HS-5 (cell line): ENCODE data around the gene CALR.
"Not testable (repeated sequence)": the region's sequence is repeated elsewhere in the genome, so short reads cannot be mapped to it uniquely, and the experiment has no call there.

Source experiments
- DNase-seq: peaks from one replicate; pipeline ENCODE4 v3.0.0-alpha.2; 2012; ENCODE audit warnings: low read depth

CALR gene

DNA sequence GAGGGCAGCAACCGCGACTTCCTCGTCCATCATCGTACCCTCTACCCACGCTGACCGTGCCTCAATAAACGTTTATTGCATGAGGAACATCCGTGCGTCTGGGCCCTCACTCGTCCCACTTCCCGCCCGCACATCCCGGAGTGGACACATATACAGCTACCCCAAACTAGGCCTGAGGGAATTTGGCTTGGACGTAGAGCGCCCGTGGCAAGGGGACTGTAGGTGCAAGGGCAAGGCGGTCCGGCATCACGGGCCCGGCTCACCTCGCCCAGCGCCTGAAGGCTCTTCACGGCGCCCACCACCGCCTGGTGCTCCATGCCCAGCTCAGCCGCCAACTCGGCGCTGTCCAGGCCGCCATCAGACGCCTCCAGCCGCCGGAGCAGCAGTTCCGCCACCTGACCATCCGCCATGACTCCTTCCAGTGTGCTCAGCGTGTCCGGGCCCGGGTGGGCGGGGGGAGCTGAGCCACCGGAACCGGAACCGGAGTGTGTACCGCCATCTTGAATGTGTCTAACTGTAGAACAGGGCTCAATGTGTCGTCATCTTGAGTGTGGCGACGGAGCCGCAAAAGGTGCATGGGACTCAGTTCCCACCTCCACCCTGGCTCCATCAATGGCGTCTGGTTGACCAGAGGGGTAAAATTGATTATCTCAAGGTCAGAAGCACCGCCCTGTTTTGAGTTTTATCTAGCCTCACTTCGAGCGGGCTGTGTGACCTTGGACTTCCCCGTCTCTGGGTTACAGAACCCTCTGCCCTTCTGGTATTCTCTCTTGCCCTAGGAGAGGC lies 4.9 kb upstream of the CALR start, which contains the start of gene FARSA:
Gene FARSA, minus strand, starts transcription at position 425 of the 786 bp plus-strand sequence. Its CDS starts 15 bp downstream, at position 410.
- DNase-seq, result peak; percentile 74

DNA sequence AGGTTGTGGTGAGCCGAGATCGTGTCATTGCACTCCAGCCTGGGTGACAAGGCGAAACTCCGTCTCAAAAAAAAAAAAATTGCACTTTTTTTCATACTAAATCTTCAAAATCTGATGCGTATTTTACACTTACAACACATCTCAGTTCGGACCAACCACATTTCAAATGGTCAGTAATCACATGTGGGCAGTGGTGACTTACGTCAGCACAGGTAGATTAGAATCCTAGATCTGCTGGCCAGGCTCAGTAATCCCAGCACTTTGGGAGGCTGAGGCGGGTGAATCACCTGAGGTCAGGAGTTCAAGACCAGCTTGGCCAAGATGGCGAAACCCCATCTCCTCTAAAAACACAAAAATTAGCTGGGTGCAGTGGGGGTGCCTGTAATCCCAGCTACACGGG lies 3.3 kb upstream of the CALR start:
- DNase-seq, result no peak

DNA sequence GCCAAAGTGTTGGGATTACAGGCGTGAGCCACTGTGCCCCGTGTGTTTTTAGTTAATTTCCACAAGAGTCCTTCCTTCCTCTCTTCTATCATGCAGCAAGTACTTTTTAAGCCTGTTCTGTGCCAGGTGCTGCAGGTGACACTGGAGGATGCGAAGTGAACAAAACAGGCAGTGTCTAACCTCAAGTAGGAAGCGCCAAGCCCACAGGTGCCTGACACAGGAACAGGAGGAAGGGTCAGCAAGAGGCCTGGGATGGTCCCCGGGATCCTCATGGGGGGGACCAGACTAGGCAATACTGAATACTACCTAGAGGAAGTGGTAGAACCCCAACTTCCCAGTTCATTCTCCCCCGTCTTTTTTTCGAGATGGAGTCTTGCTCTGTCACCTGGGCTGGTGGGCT lies 1.8 kb upstream of the CALR start:
- DNase-seq, result no peak

DNA sequence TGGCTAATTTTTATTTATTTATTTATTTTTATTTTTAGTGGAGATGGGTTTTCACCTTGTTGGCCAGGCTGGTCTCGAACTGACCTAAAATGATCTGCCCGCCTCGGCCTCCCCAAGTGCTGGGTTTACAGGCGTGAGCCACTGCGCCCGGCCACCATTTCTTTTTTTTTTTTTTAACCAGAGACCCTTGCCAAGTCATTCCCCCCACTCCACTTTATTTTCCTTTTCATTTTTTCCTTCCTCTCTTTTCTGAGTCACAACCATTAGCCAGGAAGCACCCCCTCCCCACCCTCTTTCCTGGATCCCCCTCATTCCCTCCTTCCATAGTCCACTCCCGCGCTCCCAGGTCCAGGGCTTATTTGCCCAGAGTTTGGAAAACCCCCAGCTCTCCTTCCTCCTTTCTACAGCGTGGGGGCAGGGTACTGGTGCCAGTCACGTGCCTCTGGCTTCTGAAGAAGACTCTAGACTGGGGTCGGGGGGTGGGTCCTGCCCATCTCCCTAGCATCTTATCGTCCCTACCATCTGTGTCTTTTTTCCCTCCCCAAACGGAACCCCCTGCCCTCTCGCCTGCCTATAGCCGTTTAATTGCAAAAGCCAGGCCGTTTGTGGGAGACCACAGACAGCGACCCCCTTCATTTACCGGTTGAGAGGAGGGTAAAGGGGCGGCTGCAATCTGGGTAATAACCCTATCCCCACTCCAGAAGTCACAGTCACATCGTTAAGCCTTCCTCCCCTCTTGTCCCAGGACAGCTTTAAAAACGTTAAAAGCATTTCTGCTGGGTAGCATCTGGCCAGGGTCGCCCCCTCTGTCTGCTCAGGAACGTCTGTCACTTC lies 1.1 kb upstream of the CALR start:
- DNase-seq, result no peak

DNA sequence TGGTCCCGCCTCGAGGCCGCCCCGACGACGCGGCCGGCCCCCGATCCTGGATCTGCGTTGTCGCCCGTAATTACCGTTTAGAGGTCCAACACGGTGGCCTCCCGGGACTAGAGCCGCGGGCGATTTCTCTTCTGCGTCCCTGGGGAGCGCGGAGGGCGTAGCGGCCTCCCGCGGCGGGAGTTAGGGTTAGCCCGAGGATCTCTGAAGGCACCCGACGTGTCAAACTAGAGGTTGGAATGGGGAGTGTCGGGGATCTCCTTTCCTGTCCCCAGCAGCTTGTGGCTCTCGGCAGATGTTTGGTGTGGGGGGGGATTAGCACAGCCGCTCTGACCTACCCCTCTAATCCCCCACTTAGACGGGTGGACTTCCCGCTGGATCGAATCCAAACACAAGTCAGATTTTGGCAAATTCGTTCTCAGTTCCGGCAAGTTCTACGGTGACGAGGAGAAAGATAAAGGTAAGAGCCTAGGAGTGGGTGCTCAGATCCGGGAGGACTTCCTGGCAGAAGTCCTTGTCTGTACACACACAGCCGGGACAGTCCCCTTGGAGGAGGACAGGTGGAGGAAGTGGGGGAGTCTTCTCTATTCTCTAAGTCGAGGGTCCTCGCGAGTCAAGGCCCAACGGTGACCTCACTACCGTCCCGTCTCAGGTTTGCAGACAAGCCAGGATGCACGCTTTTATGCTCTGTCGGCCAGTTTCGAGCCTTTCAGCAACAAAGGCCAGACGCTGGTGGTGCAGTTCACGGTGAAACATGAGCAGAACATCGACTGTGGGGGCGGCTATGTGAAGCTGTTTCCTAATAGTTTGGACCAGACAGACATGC lies 581 bp downstream of the CALR start:
- DNase-seq, result no peak

DNA sequence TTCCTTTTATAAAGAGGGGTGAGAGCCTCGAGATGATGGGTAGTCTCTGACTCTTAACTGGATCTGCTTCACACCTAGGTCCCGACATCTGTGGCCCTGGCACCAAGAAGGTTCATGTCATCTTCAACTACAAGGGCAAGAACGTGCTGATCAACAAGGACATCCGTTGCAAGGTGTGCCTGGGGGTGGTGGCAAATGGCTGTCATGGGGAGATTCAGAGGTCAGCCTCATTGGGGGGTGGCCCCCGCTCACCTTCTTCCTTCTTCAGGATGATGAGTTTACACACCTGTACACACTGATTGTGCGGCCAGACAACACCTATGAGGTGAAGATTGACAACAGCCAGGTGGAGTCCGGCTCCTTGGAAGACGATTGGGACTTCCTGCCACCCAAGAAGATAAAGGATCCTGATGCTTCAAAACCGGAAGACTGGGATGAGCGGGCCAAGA lies 1.6 kb downstream of the CALR start:
- no peak for DNase-seq

DNA sequence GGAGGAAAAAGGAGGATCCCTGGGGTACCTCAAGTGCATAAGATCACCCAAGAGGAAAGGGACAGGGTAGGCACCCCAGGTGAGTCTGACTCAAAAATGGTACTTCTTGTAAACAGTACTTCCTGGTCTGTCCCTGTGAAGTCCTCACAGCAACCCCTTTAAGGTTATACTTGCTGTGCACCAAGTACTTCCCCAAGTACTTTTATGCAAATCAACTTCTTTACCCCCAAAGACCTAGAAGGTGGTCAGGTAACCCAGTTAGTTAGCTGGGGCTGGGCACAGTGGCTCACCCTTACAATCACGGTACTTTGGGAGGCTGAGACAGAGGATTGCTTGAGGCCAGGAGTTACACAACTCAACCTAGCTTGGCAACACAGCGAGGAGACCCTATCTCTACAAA lies 2.5 kb downstream of the CALR start:
- DNase-seq, result no peak

DNA sequence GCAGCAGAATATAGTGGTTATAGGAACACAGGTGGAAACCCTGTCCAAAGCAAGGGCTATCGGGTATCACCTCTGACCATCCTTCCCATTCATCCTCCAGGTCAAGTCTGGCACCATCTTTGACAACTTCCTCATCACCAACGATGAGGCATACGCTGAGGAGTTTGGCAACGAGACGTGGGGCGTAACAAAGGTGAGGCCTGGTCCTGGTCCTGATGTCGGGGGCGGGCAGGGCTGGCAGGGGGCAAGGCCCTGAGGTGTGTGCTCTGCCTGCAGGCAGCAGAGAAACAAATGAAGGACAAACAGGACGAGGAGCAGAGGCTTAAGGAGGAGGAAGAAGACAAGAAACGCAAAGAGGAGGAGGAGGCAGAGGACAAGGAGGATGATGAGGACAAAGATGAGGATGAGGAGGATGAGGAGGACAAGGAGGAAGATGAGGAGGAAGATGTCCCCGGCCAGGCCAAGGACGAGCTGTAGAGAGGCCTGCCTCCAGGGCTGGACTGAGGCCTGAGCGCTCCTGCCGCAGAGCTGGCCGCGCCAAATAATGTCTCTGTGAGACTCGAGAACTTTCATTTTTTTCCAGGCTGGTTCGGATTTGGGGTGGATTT lies 5.1 kb downstream of the CALR start:
- no peak for DNase-seq

DNA sequence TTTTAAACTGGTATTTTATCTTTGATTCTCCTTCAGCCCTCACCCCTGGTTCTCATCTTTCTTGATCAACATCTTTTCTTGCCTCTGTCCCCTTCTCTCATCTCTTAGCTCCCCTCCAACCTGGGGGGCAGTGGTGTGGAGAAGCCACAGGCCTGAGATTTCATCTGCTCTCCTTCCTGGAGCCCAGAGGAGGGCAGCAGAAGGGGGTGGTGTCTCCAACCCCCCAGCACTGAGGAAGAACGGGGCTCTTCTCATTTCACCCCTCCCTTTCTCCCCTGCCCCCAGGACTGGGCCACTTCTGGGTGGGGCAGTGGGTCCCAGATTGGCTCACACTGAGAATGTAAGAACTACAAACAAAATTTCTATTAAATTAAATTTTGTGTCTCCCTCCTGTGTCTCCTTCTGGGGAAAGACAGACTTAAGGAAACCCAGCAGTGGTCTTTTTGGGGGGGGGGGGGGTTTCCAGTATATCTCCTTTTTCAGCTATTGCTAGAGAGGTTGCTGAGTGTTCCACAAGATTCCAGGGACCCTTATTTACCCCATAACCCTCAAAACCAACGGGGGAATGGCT lies 5.8 kb downstream of the CALR start:
- DNase-seq, result no peak

DNA sequence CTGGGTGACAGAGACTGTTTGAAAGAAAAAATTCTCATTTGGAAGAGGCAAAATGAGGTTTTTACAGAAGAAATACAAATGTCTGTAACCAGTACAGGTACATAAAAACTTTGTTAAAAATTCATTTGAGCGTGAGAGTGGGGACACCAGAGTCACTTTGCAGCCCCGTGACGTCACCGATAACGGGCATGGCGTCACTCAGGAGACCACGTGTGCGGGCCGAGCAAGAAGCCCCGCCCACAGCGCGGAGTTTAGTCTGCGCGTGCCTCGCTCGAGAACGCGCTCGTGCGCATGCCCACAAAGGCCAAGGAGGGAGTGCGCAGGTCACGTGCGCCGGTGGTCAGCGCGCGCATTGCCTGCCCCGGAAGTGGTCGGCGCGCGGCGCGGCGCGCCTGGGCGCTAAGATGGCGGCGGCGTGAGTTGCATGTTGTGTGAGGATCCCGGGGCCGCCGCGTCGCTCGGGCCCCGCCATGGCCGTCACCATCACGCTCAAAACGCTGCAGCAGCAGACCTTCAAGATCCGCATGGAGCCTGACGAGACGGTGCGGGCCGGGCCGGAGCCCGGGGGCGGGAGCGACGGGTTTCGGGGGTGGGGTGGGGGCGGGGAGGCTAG lies 7.2 kb downstream of the CALR start, which contains the start of gene RAD23A:
Gene RAD23A, plus strand, starts transcription at position 384 of the 613 bp plus-strand sequence. Its CDS starts 87 bp downstream, at position 471.
- DNase-seq, result peak; percentile 98

DNA sequence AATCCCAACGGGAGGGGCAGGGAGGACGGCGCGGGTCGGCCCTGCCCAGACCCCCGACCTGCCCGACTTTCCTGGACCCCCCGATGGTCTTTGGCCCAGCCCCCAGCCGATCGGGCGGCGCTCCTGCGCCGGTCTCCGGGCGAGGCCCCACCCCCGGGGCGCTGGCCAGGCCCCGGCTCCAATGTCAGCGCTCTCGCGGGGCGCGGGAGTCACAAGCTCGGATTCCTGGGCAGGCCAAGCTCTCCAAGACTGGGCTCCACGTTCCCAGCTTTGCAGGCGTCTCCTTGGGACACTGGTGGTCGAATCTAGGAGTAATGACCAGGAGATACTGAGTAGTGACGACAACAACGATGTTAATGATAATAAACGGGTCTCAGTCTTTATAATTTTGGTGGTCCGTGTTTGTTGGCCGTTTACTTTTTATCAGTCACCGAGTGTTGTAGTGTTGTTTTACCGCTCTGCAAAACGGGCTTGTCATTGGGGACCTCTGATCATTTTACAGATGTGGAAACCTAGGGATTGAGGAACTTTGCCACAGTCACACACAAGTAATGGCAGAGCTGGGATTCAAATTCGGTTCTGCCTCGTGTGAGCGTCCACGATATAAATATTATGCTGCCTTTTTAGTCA lies 7.8 kb downstream of the CALR start:
- DNase-seq, result no peak

DNA sequence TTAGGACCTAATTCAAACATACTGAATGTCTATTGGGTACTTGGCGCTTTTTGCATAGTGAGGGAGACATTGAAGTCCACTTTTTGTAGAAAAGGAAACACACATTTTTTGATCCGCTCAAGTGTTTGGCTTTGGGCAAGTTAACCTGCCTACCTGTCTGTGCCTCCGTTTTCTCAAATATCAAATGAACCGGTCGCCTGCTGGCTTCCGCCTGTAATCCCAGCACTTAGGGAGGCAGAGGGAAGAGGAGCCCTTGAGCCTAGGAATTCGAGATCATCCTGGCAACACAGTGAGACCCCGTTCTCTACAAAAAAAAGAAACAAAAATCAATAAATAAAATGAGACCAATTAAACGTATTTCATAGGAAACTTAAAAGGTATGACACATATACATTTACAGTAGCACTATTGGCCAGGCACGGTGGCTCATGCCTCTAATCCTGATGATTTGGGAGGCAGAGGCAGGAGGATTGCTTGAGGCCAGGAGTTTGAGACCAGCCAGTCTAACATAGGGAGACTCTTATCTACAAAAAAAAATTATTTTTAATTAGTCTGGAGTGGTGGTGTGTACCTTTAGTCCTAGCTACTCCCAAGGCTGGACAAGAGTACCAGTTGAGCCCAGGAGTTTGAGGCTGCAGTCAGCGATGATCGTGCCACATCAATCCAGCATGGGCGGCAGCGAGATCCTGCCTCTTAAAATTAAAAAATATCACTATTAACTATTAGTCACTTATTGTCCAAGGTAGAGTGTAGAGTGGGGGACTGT lies 8.5 kb downstream of the CALR start:
- DNase-seq, result no peak

DNA sequence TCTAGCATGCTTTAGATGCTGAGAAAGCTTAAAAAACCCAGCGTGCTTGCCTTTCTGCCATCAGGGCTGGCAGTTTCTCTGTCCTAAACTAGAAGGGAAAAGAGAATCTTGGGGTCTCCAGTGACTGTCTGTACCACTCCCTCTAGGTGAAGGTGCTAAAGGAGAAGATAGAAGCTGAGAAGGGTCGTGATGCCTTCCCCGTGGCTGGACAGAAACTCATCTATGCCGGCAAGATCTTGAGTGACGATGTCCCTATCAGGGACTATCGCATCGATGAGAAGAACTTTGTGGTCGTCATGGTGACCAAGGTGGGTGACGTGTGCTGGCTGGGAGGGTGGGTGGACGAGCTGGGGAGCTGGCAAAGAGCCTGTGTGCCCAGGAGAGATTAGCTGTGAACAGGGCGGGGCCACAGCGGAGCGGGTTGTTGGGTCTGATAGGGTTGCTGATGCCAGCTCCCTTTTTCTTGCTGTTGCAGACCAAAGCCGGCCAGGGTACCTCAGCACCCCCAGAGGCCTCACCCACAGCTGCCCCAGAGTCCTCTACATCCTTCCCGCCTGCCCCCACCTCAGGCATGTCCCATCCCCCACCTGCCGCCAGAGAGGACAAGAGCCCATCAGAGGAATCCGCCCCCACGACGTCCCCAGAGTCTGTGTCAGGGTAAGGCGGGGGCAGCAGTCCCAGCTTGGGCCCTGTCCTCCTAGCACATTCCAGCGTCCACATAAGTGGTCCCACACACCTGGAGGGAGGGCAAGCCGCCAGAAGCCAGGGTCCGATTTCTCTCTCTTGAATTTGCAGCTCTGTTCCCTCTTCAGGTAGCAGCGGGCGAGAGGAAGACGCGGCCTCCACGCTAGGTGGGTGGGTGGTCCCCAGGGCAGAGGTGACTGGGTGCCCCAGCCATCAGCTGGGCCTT lies 9.5 kb downstream of the CALR start:
- no peak for DNase-seq

DNA sequence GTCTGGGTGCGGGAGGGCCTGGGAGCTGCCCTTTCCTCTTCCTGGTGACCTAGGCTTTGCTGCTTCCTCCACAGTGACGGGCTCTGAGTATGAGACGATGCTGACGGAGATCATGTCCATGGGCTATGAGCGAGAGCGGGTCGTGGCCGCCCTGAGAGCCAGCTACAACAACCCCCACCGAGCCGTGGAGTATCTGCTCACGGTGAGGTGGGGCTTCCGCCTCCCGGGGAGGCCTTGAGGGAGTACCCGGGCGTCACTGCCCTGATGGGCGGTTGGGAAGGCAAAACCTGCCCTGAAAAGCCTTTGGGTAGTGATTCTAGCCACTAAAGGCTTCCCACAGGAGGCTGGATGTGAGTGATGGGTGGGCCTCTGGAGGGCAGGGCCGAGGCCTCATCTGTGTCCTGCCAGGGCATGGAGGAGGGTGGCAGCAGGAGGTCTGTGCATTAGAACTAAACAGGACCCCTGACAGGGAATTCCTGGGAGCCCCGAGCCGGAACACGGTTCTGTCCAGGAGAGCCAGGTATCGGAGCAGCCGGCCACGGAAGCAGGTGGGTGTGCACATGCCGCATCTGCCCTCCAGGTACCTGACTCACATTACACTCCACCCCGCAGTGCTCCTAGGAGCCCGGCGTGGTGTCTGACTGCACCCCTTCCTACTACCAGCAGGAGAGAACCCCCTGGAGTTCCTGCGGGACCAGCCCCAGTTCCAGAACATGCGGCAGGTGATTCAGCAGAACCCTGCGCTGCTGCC lies 10.4 kb downstream of the CALR start:
- no peak for DNase-seq

DNA sequence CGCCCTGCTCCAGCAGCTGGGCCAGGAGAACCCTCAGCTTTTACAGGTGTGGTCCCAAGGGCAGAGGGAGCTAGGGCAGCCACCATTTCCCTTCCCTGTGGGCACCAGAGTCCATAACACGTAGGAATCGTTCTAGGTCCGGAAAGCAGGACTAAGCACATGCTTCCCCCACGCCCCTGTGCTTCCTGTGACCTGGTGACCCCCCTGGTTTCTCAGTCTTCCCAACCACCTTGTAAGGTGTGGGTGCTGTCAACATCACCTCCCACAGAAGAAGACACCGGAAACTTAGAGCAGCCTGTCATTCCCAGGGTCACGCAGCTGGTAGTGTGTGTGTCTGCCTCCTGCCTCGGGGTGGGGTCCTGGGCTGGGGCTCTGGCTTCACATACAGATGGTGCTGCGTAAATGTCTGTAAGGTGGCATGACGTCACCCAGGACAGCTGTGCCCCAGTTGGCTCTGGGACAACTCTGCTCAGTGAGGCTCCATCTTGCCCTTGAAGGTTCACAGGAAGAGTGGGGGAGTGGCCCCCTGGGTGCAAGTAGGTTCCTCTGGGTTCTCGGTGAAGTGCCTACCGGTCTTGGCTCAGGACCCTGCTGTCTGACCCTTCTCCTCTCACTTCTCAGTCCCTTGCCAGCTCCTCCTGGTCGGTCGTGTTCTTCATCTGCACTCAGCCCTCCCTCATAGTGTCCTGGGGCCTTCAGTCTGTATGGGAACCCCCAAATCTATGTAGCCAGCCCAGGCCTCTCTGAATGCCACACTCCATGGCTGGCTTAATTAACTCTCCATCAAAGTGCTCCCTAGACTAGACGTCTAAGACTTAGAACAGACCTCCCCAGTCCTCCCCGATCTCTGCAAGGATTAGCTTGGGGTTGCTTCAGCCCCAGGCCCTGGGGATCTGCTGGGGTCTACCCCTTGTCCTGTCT lies 11.2 kb downstream of the CALR start:
- DNase-seq, result no peak

DNA sequence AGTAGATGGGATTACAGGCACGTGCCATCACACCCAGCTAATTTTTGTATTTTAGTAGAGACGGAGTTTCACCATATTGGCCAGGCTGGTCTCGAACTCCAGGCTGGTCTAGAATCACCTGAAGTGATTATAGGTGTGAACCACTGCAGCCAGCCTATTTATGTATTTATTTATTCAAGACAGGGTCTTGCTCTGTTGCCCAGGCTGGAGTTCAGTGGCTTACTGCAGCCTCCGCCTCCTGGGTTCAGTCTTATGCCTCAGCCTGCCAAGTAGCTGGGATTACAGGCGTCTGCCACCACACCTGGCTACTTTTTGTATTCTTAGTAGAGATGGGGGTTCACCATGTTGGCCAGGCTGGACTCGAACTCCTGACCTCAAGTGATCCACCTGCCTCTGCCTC lies 13.6 kb downstream of the CALR start:
- not testable (repeated sequence) for DNase-seq
